Activated gamma-delta T cell treated with anti-CD3 and anti-CD28 coated beads, Interleukin-2, amount 50 U/mL, for 16 hours (primary cell): Measurements from ENCODE around the gene RAP2B.

ENCODE experiments used
- DNase-seq: peaks from one replicate; pipeline ENCODE4 v3.0.0-alpha.2; 2020; ENCODE audit warnings: low read depth

Gene RAP2B

DNA sequence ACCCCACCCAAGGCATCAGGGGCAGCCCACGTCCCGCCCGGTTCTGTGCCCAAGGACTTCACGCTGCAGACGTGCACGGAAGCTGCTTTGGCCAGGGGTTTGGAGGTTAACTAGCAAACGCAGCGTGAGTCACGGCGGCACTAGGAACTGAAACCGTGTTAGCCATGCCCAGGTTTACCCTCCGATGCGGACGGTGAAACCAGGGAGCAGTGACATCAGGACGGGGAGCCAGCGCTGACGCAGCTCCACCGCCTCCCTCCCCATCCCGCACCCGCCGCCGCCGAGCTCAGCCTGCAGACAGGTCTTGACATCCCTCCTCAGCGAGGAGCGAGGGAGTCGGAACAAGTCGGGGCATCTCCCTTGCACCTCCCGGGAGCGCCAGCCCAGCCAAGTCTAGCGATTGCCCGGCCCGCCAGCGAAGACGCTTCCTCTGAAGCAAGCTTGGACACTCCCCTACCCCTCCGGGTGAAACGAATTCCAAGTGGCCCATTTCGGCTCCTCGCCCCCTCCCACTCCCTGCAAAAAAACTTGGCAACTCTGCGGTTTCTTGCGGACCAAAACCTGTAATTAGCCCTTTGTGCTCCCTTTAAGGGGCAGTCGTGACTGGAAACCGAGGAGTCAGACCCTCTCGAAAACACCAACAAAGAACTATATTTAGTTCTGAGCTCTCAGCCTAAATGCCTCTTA, 1.4 kb upstream of the RAP2B start:
- DNase-seq = peak; percentile 52

DNA sequence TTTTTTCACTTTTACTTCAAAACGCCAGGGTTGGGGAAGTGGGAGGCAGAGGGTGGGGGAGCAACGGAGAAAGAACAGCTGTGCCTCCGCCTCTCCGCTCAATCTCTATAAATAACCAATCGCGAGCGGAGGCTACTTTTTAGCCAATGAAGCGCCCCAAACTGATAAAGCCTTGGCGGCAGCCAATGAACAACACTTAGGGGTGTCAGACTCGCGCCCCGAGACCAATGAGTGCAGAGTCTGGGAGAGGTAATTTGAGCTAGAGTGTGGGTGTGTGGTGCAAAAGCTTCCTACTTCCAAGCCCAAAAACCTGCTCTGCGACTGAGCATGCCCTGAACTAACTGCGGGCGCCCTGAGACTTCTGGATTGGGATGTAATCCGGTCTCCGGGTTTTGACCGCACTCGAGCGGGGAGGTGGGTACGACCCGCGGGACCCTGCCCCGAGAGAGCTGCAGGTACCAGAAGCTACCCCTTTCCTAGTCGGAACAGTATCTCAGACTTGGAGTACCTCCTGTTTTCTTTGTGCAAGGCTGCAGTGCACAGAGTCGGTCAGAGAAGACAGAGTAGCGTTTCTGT, 800 bp upstream of the RAP2B start:
- DNase-seq = peak; percentile 80

DNA sequence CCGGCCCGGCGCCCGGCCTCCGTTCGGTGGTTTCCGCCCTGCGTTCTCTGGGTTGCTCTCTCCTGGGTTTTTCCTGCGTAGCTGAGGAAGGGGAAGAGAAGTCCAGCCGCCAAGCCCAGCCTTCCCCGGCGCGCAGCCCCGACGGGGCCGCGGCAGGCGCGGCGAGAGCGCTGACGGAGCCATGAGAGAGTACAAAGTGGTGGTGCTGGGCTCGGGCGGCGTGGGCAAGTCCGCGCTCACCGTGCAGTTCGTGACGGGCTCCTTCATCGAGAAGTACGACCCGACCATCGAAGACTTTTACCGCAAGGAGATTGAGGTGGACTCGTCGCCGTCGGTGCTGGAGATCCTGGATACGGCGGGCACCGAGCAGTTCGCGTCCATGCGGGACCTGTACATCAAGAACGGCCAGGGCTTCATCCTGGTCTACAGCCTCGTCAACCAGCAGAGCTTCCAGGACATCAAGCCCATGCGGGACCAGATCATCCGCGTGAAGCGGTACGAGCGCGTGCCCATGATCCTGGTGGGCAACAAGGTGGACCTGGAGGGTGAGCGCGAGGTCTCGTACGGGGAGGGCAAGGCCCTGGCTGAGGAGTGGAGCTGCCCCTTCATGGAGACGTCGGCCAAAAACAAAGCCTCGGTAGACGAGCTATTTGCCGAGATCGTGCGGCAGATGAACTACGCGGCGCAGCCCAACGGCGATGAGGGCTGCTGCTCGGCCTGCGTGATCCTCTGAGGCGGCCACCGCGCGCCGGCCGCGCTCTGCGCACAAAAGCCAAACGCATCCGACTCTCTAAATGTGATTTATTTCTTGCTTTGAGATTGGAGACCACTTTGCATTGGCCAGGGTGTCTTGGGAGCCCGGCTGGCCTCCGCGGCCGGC, 727 bp downstream of the RAP2B start:
- DNase-seq = peak; percentile 11

DNA sequence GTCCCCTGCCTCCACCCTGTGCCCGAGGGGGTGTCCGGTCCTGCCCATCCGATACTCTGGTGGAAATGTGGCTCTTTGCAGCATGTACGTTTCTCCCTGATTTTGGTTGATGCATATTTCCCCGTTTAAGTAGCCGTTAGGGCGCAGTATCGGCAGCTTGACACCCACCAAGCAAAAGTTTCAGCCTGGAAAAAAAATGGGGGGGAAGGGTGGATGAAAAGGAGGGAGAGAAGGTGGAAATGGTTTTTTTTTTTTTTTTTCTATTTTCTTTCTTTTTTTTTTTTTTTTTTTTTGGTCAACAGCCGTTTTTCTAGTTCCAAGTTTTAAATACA, 1.3 kb downstream of the RAP2B start:
- no peak for DNase-seq

DNA sequence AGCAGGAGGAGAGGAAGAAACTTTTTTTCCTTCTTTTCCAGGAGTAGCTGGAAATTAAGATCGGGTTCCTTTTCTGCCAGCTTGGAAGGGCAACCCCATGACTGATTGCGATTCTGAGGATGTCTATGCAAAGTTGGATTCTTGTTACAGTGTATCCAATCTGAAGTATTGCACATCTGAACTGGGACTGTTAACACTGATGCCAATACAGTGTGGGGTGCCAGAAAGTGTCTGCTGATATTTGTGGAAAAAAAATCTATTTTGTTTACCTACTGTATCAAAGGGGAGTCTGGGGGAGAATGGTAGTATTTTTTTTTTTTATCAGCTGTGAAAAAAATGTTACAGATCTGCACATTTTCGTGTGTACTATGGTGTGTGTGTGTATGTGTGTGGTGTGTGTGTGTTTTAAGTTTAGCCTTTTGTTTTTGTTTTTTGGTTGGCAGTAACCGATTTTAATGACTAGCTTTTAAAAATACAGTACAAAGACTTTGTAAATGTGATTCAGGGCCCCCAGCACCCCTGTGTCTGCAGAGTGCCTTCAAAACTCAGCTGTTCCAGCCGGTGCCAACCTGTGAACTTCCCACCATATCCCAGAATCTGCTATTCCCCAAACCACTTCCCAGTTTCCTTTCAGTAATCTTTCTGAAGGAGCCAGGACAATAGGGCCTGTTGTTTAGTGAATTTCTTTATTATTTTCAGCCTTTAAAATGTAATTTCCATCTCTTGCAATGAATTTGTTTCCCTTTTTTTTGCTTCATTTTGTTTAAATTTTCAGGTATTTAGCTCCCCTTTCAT, 1.9 kb downstream of the RAP2B start:
- DNase-seq = no peak

DNA sequence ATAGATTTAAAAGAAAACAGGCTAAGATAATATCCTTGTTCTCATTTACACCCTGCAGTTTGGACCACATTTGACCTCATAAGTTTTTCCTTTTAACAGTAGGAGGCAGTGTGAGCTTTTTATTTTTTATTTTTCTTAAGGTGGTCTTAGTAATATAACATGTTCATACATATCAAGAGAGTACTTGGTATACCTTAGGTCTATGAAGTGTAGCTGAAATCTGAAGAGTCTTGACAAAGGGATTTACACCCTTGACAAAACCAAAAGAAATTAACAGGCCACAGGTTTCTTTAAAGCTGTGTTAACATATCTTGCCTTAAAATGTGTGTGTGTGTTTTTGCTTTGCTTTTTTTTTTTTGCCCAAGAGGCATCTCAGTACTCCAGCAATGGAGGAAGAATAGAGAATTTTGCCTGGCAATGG, 3.2 kb downstream of the RAP2B start:
- DNase-seq = no peak

DNA sequence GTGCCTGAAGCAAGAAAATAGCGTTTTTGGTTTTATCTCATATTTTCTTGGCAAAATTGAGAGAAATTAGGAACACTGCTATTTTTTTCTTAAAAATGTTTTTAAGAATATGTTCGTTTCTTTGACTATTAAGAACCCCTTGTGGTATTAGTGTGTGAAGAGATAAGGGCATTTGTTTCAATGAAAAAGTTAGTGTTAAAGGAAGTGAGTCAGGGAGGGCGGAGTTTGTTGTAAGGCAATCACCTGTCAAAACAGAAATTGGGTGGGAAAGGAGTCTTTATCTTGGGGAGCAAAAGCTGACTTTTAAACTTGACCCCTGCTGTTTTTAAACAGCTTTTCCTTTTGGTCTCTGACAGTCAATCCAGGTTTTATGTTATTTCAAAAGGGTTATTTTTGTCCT, 4.2 kb downstream of the RAP2B start:
- DNase-seq = peak; percentile 5

DNA sequence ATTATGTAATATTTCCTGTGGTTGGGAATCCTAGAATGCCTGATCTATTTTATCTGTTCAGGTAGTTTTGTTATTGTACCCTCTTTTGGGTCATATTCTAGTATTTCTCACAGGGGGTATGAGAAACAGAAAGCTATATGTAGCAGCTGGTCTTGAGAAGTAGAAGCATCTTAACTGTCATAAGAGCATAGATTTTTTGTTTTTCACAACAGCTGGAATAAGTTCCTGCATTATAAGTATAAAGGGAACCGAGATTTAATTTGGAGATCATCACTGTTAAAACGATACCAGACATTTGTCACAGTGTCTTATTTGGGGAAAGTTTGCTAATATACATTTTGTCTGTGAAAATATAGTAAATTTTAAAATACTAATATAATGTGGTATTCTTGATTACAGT, 4.8 kb downstream of the RAP2B start:
- DNase-seq = no peak

DNA sequence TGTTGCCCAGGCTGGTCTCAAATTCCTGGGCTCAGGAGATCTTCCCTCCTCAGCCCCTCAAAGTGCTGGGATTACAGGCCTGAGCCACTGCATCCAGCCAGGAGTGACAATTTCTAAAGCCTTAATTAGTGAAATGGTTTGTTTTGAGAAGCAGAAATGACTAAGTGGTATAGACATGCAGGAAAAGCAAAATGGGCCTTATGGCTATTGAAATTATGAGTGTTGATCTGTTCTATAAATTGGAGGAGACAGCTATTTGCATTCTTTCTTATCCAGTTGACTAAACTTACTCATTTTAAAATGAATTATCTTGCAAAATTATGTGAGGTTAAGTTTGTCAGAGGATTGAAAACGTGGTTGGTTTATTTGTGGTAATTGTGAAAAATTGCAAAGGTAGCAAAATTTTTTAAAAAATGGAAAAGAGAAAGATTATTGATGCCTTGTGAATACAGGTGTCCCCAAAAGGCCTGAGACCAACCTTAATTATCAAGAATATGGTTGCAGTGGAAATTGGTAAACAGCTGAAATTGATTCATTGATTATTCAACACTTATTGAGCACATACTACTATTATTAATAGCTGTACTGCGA, 7.9 kb downstream of the RAP2B start:
- DNase-seq = no peak

DNA sequence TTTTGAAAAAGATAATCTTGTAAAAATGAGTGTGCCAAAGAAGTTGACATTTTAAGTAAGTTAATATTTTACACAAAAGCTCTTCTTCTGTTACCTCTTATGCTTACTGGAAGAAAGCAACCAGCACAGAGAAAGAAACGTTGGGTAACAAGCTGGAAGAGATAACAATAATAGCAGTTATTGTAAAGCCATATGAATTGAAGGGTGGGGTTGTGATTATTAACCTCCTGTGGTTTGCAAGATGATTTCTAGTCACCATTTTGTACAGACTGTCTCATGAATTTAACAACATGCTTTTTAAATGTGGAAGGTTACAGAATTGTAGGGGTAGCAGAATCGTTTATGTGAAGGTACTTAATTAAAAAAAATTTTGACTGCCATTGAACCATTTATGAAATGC, 9.2 kb downstream of the RAP2B start:
- DNase-seq = no peak

DNA sequence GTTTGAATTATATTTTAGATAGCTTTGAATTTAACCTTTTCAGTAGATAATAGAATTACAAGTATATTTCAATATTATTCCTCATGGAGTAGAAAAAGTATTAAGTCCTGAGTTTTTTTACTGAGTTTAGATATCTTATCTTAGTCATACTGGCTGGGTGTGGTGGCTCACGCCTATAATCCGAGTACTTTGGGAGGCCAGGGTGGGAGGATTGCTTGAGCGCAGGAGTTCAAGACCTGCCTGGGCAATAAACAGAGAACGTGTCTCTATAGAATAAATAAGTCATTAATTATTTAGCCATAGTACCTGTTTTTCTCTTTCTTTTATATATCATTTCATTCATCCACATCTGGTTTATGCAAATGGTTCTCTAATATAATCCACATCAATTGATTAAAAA, 9.9 kb downstream of the RAP2B start:
- DNase-seq = no peak

DNA sequence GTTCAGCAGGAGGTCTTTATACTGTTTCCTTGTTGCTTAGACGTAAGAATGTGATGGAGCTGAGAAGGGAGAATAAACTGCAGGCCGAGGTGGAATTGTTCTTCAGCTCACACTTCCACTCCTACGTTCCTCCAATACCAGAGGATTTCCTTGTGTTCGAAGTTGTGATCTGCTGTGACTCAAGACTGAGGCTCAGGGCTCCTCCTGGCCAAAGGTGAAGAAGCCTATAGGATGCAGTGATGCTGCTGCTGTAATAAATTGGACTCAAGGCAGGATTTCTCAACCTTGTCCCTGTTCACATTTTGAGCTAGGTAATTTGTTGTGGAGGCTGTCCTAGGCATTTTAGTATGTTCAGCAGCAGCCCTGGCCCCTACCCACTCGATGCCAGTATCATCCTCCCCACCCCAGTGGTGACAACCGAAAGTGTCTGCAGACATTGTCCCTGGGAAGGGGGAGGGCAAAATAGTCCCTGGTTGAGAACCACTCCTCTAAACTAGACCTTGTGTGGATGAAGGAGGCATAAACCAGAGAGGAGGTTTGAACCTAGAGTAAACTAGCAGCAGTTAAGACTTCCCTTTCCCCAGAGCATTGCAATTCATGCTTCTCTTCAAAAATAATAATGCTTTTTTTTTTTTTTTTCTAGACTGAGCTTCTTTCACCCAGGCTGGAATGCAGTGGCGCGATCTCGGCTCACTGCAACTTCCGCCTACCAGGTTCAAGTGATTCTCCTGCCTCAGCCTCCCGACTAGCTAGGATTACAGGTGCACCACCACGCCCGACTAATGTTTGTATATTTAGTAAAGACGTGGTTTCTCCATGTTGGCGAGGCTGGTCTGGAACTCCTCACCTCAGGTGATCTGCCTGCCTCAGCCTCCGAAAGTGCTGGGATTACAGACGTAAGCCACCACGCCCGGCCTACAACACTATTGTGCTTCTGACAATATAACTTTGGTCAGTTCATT, 11.1 kb downstream of the RAP2B start:
- DNase-seq = no peak

DNA sequence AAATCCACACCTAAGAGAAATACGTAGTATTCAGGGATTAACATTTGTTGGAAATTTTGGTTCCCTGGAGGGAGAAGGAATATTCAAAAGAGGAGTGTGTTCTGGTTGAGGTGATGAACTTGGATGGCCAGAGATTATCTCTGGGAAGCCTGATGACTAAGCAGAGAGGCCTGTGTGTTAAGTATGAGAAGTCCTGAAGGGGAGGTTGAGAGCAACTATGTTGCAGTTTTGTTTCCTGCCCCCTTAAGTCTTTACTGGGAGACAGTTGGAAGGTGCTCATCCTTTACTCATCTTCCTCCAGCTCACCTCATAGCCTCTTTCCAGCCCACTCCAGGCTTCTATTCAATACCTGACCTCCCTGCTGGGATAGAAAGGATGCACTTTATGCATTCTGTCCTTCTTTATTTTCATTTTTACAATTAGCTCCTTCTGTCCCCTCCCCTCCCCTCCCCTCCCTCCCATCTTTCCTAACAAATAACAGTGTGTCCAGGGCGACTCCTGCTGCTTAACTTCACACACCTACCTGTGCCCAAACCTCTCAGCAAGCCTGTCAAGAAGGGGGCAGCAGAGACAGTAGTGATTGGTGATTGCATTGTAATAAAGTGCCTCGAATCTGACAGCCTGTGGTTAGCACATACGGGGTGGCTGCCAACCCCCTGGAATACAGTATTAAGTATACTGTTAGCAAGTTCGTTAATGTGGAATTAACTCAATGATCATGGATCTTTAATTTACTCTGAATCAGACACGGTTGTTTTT, 11.9 kb downstream of the RAP2B start:
- DNase-seq = no peak

DNA sequence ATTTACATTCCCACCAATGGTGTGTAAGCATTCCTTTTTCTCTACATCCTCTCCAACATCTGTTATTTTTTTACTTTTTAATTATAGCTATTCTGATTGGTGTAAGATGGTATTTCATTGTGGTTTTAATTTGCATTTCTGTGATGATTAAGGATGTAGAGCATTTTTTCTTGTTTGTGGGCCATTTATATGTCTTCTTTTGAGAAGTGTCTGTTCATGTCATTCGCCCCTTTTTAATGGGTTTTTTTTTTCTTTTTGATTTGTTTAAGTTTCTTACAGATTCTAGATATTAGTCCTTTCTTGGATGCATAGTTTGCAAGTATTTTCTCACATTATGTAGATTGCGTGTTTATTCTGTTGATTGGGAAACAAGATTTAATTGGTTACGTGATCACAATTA, 14.2 kb downstream of the RAP2B start:
- DNase-seq = no peak

DNA sequence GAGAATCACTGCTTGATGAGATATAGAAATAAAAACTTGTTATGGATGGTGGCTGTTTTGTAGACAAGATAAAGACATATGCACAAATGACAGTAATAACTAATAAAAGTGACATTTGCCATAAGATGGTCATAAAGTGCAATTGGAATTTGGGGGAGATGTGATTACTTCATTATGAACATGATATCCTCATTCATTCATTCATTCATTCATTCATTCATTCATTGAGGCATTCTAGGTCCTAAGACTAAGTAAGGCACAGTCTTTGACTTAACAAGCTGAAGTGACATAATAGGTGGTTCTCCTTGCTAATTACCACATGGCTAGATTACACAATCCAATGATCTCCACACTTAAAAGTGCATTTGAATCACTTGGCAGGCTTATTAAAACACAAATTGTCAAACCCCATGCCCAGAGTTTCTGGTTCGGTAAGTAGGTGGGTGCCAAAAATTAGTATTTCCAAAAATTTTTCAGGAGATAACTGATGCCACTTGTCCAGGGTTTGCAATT, 18.9 kb downstream of the RAP2B start:
- no peak for DNase-seq

DNA sequence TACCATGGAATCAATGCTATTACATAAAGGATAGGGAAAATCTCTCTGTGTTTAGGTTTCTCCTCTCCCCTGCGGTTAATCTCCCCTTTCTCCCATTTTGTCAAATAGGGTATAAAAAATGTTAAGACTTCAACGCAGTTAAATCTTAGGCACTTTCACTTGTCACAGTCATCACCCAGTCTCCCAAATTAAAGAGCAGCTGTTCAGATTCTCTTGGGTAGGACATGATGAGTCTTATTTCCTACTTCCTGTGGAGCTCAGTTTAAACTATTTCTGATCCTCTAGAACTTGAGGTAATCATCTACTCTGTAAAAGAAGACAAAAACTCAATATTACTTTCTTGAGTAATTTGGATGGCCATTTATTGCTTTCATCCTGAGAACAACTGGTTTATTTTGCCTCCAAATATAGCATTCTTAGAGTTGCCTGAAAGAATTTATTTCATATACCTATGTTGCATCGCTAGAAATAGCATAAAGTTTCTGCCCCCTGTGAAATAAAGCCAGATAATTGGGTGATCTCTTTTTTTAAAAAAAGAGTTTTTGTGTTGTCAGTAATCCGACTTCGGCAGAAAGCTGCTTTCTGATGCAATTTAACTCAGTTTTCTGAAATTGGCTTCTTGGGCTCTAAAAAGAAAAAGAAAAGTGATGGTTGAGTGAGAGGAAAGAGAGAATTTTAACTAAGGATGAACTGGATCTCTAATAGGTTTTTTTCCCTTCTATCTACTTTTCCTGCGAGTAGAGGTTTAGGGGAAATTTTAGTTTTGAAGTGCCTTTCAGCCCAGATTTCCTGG, 20.7 kb downstream of the RAP2B start:
- no peak for DNase-seq

DNA sequence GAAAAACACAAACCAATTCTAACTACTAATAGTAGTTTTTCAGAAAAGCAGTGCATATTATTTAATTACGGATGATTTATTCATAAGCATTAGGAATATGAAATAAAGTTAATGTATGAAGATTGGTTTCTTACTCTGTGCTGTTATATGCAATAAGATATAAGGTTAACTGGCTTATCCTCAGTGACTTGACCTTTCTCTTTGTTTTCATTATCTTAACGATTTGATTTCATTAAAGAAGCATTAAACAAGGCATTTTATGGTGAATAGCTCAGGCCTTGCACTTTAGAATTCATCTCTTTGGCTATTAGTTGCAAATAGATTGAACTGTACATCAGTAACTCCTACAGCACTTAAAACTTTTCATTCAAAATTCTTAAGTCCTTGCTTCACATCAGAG, 28.9 kb downstream of the RAP2B start:
- DNase-seq = no peak

DNA sequence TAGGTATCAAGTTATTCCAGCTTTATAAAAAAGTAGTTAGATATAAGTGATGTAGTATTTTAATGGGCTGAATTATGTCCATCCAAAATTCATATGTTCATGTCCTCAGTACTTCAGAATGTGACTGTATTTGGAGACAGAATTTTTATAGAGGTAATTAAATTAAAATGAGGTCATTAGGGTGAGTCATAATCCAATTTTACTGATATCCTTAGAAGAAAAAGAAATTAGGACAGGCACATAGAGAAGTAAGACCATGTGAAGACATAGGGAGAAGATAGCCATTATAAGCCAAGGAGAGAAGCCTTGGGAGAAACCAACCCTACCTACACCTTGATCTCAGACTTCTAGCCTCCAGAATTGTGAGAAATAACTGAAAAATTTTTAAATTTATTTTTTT, 30.3 kb downstream of the RAP2B start:
- no peak for DNase-seq
